ENCODE measurements around the gene MEG3. TPM values are rescaled to one million over a fixed set of nuclear protein-coding genes. Genes with fewer than 3 reads are reported as not detected.

MEG3 gene
- total RNA-seq, 2 donors from 2014 or later, result 5.3 to 15.3 TPM

GRCh38 chr14:100878271-100879146, 52.6 kb downstream of the MEG3 start:
- Mint-ChIP-seq H3K27me3 (ENCODE audit: insufficient read depth) (peaks cover 18% of the 10 kb centered on the region), H3K4me1 (peaks cover 2% of the 10 kb centered on the region), H3K27ac (no peak overlapping the region), H3K4me3 (no peak overlapping the region), H3K36me3 (ENCODE audit: low read depth) (peaks cover 11% of the 10 kb centered on the region), H3K9me3 (peaks cover 21% of the 10 kb centered on the region)
- WGBS, 2 experiments (ENCODE audit: insufficient coverage in 1 of 2, insufficient read length in 1 of 2), result 91 to 92% methylated on average over 8 to 10 of the region's 11 CpGs
- TF ChIP-seq, protein P1, sequence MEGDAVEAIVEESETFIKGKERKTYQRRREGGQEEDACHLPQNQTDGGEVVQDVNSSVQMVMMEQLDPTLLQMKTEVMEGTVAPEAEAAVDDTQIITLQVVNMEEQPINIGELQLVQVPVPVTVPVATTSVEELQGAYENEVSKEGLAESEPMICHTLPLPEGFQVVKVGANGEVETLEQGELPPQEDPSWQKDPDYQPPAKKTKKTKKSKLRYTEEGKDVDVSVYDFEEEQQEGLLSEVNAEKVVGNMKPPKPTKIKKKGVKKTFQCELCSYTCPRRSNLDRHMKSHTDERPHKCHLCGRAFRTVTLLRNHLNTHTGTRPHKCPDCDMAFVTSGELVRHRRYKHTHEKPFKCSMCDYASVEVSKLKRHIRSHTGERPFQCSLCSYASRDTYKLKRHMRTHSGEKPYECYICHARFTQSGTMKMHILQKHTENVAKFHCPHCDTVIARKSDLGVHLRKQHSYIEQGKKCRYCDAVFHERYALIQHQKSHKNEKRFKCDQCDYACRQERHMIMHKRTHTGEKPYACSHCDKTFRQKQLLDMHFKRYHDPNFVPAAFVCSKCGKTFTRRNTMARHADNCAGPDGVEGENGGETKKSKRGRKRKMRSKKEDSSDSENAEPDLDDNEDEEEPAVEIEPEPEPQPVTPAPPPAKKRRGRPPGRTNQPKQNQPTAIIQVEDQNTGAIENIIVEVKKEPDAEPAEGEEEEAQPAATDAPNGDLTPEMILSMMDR (conservative IDR thresholded peaks at IDR 0.05), result no peak
- Histone ChIP-seq H3K4me3 (ENCODE audit: low read length) (no peak overlapping the region), H3K27ac (ENCODE audit: low read depth, low read length) (no peak overlapping the region), H3K9ac (ENCODE audit: extremely low read depth, low read length, poor library complexity, severe bottlenecking) (no peak overlapping the region), H3K4me1 (ENCODE audit: control insufficient read depth, insufficient read depth, low read length) (no peaks in the 10 kb centered on the region), H3K27me3 (ENCODE audit: control insufficient read depth, insufficient read depth, low read length, poor library complexity, severe bottlenecking) (no peaks in the 10 kb centered on the region), H3K9me3 (ENCODE audit: control insufficient read depth, low read length) (no peaks in the 10 kb centered on the region), H3K36me3 (ENCODE audit: control insufficient read depth, insufficient read depth, low read length) (no peaks in the 10 kb centered on the region)
- DNase-seq, result no peak

DNA sequence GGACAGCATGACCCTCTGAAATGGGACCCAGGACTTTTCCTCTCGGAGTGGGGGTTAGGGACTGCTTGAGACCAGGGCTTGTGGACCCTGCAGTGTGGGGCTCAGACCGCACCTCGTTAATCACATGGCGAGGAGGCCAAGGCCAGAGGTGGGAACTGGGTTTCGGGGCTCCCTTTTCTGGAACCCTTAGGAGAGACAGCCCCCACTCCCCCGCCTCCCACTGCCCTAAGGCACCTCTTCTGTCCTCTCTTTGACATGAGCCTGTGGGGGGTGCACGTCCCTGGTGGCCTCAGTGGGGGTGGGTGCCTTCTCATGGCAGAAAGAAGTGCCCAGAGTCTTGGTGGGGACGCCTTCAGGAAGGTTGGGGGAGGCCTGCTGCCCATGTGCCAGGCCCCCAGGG, 53.3 kb downstream of the MEG3 start:
- TF ChIP-seq, protein P1 (conservative IDR thresholded peaks at IDR 0.05), result no peak
- Histone ChIP-seq H3K9me3 (ENCODE audit: control insufficient read depth, low read length) (no peaks in the 10 kb centered on the region), H3K4me3 (ENCODE audit: low read length) (no peak overlapping the region), H3K27ac (ENCODE audit: low read depth, low read length) (no peak overlapping the region), H3K4me1 (ENCODE audit: control insufficient read depth, insufficient read depth, low read length) (no peaks in the 10 kb centered on the region), H3K36me3 (ENCODE audit: control insufficient read depth, insufficient read depth, low read length) (no peaks in the 10 kb centered on the region), H3K27me3 (ENCODE audit: control insufficient read depth, insufficient read depth, low read length, poor library complexity, severe bottlenecking) (no peaks in the 10 kb centered on the region), H3K9ac (ENCODE audit: extremely low read depth, low read length, poor library complexity, severe bottlenecking) (no peak overlapping the region)
- H3K27ac Mint-ChIP-seq, result no peak overlapping the region
- DNase-seq, result no peak
- H3K36me3 Mint-ChIP-seq (ENCODE audit: low read depth), result peaks cover 11% of the 10 kb centered on the region
- H3K27me3 Mint-ChIP-seq (ENCODE audit: insufficient read depth), result peaks cover 22% of the 10 kb centered on the region
- peaks cover 23% of the 10 kb centered on the region for H3K9me3 Mint-ChIP-seq
- no peak overlapping the region for H3K4me3 Mint-ChIP-seq
- H3K4me1 Mint-ChIP-seq, result peaks cover 2% of the 10 kb centered on the region
- WGBS, 2 experiments (ENCODE audit: insufficient coverage in 1 of 2, insufficient read length in 1 of 2), result 90 to 100% methylated on average over 1 to 8 of the region's 8 CpGs

- TF ChIP-seq, protein P1 (conservative IDR thresholded peaks at IDR 0.05), result no peak
- Histone ChIP-seq H3K4me1 (ENCODE audit: control insufficient read depth, insufficient read depth, low read length) (no peaks in the 10 kb centered on the region), H3K27me3 (ENCODE audit: control insufficient read depth, insufficient read depth, low read length, poor library complexity, severe bottlenecking) (no peaks in the 10 kb centered on the region), H3K4me3 (ENCODE audit: low read length) (no peak overlapping the region), H3K9me3 (ENCODE audit: control insufficient read depth, low read length) (no peaks in the 10 kb centered on the region), H3K36me3 (ENCODE audit: control insufficient read depth, insufficient read depth, low read length) (no peaks in the 10 kb centered on the region), H3K9ac (ENCODE audit: extremely low read depth, low read length, poor library complexity, severe bottlenecking) (no peak overlapping the region), H3K27ac (ENCODE audit: low read depth, low read length) (no peak overlapping the region)
- Mint-ChIP-seq H3K4me3 (no peak overlapping the region), H3K36me3 (ENCODE audit: low read depth) (peaks cover 11% of the 10 kb centered on the region), H3K4me1 (peaks cover 2% of the 10 kb centered on the region), H3K27me3 (ENCODE audit: insufficient read depth) (peaks cover 23% of the 10 kb centered on the region), H3K27ac (no peak overlapping the region), H3K9me3 (peaks cover 25% of the 10 kb centered on the region)
- no peak for DNase-seq
- WGBS, 2 experiments (ENCODE audit: insufficient coverage in 1 of 2, insufficient read length in 1 of 2), result 92 to 93% methylated on average over 3 to 8 of the region's 8 CpGs
These were observed 53.9 kb downstream of the MEG3 start for GRCh38 chr14:100879782-100880181.
